ENCODE measurements around the gene TTC13. TPM values are rescaled to one million over a fixed set of nuclear protein-coding genes. Genes with fewer than 3 reads are reported as not detected.

The TTC13 gene
- total RNA-seq, 1 experiment from 2014 or later, result 4.4 TPM

GRCh38 chr1:231000639-231001038 is 22.0 kb upstream of the TTC13 start (continued):
- TF ChIP-seq, protein P1, sequence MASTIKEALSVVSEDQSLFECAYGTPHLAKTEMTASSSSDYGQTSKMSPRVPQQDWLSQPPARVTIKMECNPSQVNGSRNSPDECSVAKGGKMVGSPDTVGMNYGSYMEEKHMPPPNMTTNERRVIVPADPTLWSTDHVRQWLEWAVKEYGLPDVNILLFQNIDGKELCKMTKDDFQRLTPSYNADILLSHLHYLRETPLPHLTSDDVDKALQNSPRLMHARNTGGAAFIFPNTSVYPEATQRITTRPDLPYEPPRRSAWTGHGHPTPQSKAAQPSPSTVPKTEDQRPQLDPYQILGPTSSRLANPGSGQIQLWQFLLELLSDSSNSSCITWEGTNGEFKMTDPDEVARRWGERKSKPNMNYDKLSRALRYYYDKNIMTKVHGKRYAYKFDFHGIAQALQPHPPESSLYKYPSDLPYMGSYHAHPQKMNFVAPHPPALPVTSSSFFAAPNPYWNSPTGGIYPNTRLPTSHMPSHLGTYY (CRISPR knock-in tag; IDR thresholded peaks at IDR 0.05), result no peak
- no peak for TF ChIP-seq ZNF121 (CRISPR knock-in tag; IDR thresholded peaks at IDR 0.05)

GRCh38 chr1:231000201-231000600 is 21.5 kb upstream of the TTC13 start:
- DNase-seq (ENCODE audit: low spot score) (no peak), ATAC-seq (no peak)
- H3K36me3 Mint-ChIP-seq, result peaks cover 19% of the 10 kb centered on the region
- H3K9me3 Mint-ChIP-seq, result peaks cover 24% of the 10 kb centered on the region
- POLR2A ChIA-PET, result no interaction called here
- no peak overlapping the region for H3K27ac Mint-ChIP-seq
- H3K4me3 Mint-ChIP-seq, result no peak overlapping the region
- H3K4me1 Mint-ChIP-seq, result no peaks in the 10 kb centered on the region
- peaks cover 31% of the 10 kb centered on the region for H3K27me3 Mint-ChIP-seq (ENCODE audit: low read depth)
- TF ChIP-seq, protein P2, sequence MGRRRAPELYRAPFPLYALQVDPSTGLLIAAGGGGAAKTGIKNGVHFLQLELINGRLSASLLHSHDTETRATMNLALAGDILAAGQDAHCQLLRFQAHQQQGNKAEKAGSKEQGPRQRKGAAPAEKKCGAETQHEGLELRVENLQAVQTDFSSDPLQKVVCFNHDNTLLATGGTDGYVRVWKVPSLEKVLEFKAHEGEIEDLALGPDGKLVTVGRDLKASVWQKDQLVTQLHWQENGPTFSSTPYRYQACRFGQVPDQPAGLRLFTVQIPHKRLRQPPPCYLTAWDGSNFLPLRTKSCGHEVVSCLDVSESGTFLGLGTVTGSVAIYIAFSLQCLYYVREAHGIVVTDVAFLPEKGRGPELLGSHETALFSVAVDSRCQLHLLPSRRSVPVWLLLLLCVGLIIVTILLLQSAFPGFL (CRISPR knock-in tag; IDR thresholded peaks at IDR 0.05; ENCODE audit: borderline replicate concordance), result no peak
- CTCF ChIA-PET, result no interaction called here

- ChIA-PET POLR2A (interaction anchor here (1.1 kb wide), 1 partner anchor 47 kb away, joined by 3 read pairs; no protein-coding TSS in a partner anchor), CTCF (no interaction called here)
- H3K27me3 Mint-ChIP-seq (ENCODE audit: low read depth), result peaks cover 19% of the 10 kb centered on the region
- no peak overlapping the region for H3K27ac Mint-ChIP-seq
- H3K36me3 Mint-ChIP-seq, result peaks cover 7% of the 10 kb centered on the region; the same call in 1 of the 2 replicates
- DNase-seq (ENCODE audit: low spot score), result no peak
- H3K9me3 Mint-ChIP-seq, result no peaks in the 10 kb centered on the region
- H3K4me3 Mint-ChIP-seq, result no peak overlapping the region
- ATAC-seq, result no peak
- no peaks in the 10 kb centered on the region for H3K4me1 Mint-ChIP-seq
- TF ChIP-seq, protein P3, sequence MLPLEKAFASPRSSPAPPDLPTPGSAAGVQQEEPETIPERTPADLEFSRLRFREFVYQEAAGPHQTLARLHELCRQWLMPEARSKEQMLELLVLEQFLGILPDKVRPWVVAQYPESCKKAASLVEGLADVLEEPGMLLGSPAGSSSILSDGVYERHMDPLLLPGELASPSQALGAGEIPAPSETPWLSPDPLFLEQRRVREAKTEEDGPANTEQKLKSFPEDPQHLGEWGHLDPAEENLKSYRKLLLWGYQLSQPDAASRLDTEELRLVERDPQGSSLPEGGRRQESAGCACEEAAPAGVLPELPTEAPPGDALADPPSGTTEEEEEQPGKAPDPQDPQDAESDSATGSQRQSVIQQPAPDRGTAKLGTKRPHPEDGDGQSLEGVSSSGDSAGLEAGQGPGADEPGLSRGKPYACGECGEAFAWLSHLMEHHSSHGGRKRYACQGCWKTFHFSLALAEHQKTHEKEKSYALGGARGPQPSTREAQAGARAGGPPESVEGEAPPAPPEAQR (CRISPR knock-in tag; IDR thresholded peaks at IDR 0.05), result no peak
- no peak for TF ChIP-seq ZNF671 (CRISPR knock-in tag; IDR thresholded peaks at IDR 0.05)
- TF ChIP-seq, protein P4, sequence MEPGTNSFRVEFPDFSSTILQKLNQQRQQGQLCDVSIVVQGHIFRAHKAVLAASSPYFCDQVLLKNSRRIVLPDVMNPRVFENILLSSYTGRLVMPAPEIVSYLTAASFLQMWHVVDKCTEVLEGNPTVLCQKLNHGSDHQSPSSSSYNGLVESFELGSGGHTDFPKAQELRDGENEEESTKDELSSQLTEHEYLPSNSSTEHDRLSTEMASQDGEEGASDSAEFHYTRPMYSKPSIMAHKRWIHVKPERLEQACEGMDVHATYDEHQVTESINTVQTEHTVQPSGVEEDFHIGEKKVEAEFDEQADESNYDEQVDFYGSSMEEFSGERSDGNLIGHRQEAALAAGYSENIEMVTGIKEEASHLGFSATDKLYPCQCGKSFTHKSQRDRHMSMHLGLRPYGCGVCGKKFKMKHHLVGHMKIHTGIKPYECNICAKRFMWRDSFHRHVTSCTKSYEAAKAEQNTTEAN (CRISPR knock-in tag; IDR thresholded peaks at IDR 0.05), result no peak
- TF ChIP-seq AFF4 (CRISPR knock-in tag; IDR thresholded peaks at IDR 0.05; ENCODE audit: borderline replicate concordance), result no peak
- no peak for TF ChIP-seq SMAD4 (CRISPR knock-in tag; IDR thresholded peaks at IDR 0.05)
- TF ChIP-seq, protein P5, sequence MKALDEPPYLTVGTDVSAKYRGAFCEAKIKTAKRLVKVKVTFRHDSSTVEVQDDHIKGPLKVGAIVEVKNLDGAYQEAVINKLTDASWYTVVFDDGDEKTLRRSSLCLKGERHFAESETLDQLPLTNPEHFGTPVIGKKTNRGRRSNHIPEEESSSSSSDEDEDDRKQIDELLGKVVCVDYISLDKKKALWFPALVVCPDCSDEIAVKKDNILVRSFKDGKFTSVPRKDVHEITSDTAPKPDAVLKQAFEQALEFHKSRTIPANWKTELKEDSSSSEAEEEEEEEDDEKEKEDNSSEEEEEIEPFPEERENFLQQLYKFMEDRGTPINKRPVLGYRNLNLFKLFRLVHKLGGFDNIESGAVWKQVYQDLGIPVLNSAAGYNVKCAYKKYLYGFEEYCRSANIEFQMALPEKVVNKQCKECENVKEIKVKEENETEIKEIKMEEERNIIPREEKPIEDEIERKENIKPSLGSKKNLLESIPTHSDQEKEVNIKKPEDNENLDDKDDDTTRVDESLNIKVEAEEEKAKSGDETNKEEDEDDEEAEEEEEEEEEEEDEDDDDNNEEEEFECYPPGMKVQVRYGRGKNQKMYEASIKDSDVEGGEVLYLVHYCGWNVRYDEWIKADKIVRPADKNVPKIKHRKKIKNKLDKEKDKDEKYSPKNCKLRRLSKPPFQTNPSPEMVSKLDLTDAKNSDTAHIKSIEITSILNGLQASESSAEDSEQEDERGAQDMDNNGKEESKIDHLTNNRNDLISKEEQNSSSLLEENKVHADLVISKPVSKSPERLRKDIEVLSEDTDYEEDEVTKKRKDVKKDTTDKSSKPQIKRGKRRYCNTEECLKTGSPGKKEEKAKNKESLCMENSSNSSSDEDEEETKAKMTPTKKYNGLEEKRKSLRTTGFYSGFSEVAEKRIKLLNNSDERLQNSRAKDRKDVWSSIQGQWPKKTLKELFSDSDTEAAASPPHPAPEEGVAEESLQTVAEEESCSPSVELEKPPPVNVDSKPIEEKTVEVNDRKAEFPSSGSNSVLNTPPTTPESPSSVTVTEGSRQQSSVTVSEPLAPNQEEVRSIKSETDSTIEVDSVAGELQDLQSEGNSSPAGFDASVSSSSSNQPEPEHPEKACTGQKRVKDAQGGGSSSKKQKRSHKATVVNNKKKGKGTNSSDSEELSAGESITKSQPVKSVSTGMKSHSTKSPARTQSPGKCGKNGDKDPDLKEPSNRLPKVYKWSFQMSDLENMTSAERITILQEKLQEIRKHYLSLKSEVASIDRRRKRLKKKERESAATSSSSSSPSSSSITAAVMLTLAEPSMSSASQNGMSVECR (CRISPR knock-in tag; IDR thresholded peaks at IDR 0.05; ENCODE audit: borderline replicate concordance), result no peak
- TF ChIP-seq ZNF121 (CRISPR knock-in tag; IDR thresholded peaks at IDR 0.05), result no peak
- TF ChIP-seq TP53 (CRISPR knock-in tag; IDR thresholded peaks at IDR 0.05), result no peak
- TF ChIP-seq TEAD4 (CRISPR knock-in tag; IDR thresholded peaks at IDR 0.05), result no peak
- TF ChIP-seq, protein P6, sequence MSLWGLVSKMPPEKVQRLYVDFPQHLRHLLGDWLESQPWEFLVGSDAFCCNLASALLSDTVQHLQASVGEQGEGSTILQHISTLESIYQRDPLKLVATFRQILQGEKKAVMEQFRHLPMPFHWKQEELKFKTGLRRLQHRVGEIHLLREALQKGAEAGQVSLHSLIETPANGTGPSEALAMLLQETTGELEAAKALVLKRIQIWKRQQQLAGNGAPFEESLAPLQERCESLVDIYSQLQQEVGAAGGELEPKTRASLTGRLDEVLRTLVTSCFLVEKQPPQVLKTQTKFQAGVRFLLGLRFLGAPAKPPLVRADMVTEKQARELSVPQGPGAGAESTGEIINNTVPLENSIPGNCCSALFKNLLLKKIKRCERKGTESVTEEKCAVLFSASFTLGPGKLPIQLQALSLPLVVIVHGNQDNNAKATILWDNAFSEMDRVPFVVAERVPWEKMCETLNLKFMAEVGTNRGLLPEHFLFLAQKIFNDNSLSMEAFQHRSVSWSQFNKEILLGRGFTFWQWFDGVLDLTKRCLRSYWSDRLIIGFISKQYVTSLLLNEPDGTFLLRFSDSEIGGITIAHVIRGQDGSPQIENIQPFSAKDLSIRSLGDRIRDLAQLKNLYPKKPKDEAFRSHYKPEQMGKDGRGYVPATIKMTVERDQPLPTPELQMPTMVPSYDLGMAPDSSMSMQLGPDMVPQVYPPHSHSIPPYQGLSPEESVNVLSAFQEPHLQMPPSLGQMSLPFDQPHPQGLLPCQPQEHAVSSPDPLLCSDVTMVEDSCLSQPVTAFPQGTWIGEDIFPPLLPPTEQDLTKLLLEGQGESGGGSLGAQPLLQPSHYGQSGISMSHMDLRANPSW (CRISPR knock-in tag; conservative IDR thresholded peaks at IDR 0.05; ENCODE audit: low read depth), result no peak
- no peak for TF ChIP-seq FOXP1 (CRISPR knock-in tag; IDR thresholded peaks at IDR 0.05; ENCODE audit: borderline replicate concordance)
- TF ChIP-seq ATF1 (CRISPR knock-in tag; IDR thresholded peaks at IDR 0.05), result no peak
- no peak for TF ChIP-seq KAT7 (CRISPR knock-in tag; IDR thresholded peaks at IDR 0.05; ENCODE audit: borderline replicate concordance)
Observed at GRCh38 chr1:230994860-230995259, 16.2 kb upstream of the TTC13 start.
